ENCODE results near the gene ALCAM. TPM values are rescaled to one million over a fixed set of nuclear protein-coding genes. Genes with fewer than 3 reads are reported as not detected.
"Not testable (repeated sequence)": the region's sequence is repeated elsewhere in the genome, so short reads cannot be mapped to it uniquely, and the experiment has no call there.

ALCAM gene
- total RNA-seq, 1 experiment from 2014 or later, result 119 TPM

- Histone ChIP-seq H3K9me3 (replicated peaks) (no peaks in the 10 kb centered on the region; the same call in 1 of the 2 replicates), H3K36me3 (0 out of 2 replicates have a peak, but pooled peaks cover 6% of the 10 kb centered on the region), H3K4me3 (no peak overlapping the region), H3K27ac (peak overlapping the region; percentile 51), H3K27me3 (replicated peaks) (no peaks in the 10 kb centered on the region), H3K4me1 (replicated peaks) (peaks cover 15% of the 10 kb centered on the region)
- peak in 1 of 2 experiments; percentile 37 for DNase-seq (ENCODE audit: low read depth in 1 of 2, low spot score in 2 of 2)
Observed at GRCh38 chr3:105387122-105387751, 20.5 kb downstream of the ALCAM start.

- Histone ChIP-seq H3K4me1 (replicated peaks) (peaks cover 15% of the 10 kb centered on the region), H3K27me3 (replicated peaks) (no peaks in the 10 kb centered on the region), H3K36me3 (0 out of 2 replicates have a peak, but pooled peaks cover 6% of the 10 kb centered on the region), H3K9me3 (replicated peaks) (no peaks in the 10 kb centered on the region; the same call in 1 of the 2 replicates), H3K27ac (peak overlapping the region; percentile 51), H3K4me3 (no peak overlapping the region)
- no peak for DNase-seq (ENCODE audit: low read depth in 1 of 2, low spot score in 2 of 2)
Observed at GRCh38 chr3:105388176-105388575, 21.5 kb downstream of the ALCAM start.

GRCh38 chr3:105389759-105390158 is 23.1 kb downstream of the ALCAM start:
- H3K27ac ChIP-seq, result not testable (repeated sequence)
- peaks cover 15% of the 10 kb centered on the region for H3K4me1 ChIP-seq (replicated peaks)

GRCh38 chr3:105392598-105392997 is 25.9 kb downstream of the ALCAM start:
- not testable (repeated sequence) for DNase-seq (ENCODE audit: low read depth in 1 of 2, low spot score in 2 of 2); H3K27ac ChIP-seq; H3K4me3 ChIP-seq; H3K36me3 ChIP-seq; H3K27me3 ChIP-seq (replicated peaks); H3K9me3 ChIP-seq (replicated peaks); H3K4me1 ChIP-seq (replicated peaks)

More at GRCh38 chr3:105389759-105390158, 23.1 kb downstream of the ALCAM start:
- not testable (repeated sequence) for H3K27me3 ChIP-seq (replicated peaks); H3K36me3 ChIP-seq; H3K9me3 ChIP-seq (replicated peaks); DNase-seq (ENCODE audit: low read depth in 1 of 2, low spot score in 2 of 2); H3K4me3 ChIP-seq

GRCh38 chr3:105394177-105394576 is 27.5 kb downstream of the ALCAM start:
- no peak for DNase-seq (ENCODE audit: low read depth in 1 of 2, low spot score in 2 of 2)
- H3K27ac ChIP-seq, result no peak overlapping the region
- H3K36me3 ChIP-seq, result 0 out of 2 replicates have a peak, but pooled peaks cover 6% of the 10 kb centered on the region

GRCh38 chr3:105397974-105398373 is 31.3 kb downstream of the ALCAM start:
- H3K36me3 ChIP-seq, result peaks cover under 1% of the 10 kb centered on the region
- peaks cover 32% of the 10 kb centered on the region for H3K4me1 ChIP-seq (replicated peaks)
- no peak overlapping the region for H3K4me3 ChIP-seq
- no peak overlapping the region for H3K27ac ChIP-seq
- DNase-seq (ENCODE audit: low read depth in 1 of 2, low spot score in 2 of 2), result no peak
- H3K9me3 ChIP-seq (replicated peaks), result no peaks in the 10 kb centered on the region
- H3K27me3 ChIP-seq (replicated peaks), result no peaks in the 10 kb centered on the region

More at GRCh38 chr3:105394177-105394576, 27.5 kb downstream of the ALCAM start:
- Histone ChIP-seq H3K4me3 (no peak overlapping the region), H3K9me3 (replicated peaks) (no peaks in the 10 kb centered on the region; the same call in 1 of the 2 replicates), H3K4me1 (replicated peaks) (peaks cover 6% of the 10 kb centered on the region; the same call in 1 of the 2 replicates), H3K27me3 (replicated peaks) (no peaks in the 10 kb centered on the region)

- Histone ChIP-seq H3K9me3 (replicated peaks) (no peaks in the 10 kb centered on the region), H3K27me3 (replicated peaks) (no peaks in the 10 kb centered on the region), H3K4me1 (replicated peaks) (peaks cover 35% of the 10 kb centered on the region), H3K36me3 (peaks cover 5% of the 10 kb centered on the region), H3K27ac (no peak overlapping the region), H3K4me3 (no peak overlapping the region)
- DNase-seq (ENCODE audit: low read depth in 1 of 2, low spot score in 2 of 2), result no peak
Observed at GRCh38 chr3:105398437-105398836, 31.7 kb downstream of the ALCAM start.

GRCh38 chr3:105399062-105399461 is 32.4 kb downstream of the ALCAM start:
- Histone ChIP-seq H3K36me3 (peaks cover 9% of the 10 kb centered on the region), H3K27me3 (replicated peaks) (no peaks in the 10 kb centered on the region), H3K4me1 (replicated peaks) (peaks cover 35% of the 10 kb centered on the region), H3K9me3 (replicated peaks) (0 out of 2 replicates have a peak, but pooled peaks cover 1% of the 10 kb centered on the region), H3K27ac (no peak overlapping the region), H3K4me3 (no peak overlapping the region)
- DNase-seq (ENCODE audit: low read depth in 1 of 2, low spot score in 2 of 2), result no peak

- Histone ChIP-seq H3K9me3 (replicated peaks) (0 out of 2 replicates have a peak, but pooled peaks cover 2% of the 10 kb centered on the region), H3K4me1 (replicated peaks) (peaks cover 35% of the 10 kb centered on the region), H3K27me3 (replicated peaks) (no peaks in the 10 kb centered on the region), H3K27ac (no peak overlapping the region), H3K36me3 (peaks cover 11% of the 10 kb centered on the region), H3K4me3 (no peak overlapping the region)
- DNase-seq (ENCODE audit: low read depth in 1 of 2, low spot score in 2 of 2), result no peak
Observed at GRCh38 chr3:105399611-105400010, 32.9 kb downstream of the ALCAM start.

GRCh38 chr3:105401254-105401653 is 34.5 kb downstream of the ALCAM start:
- H3K9me3 ChIP-seq (replicated peaks), result 0 out of 2 replicates have a peak, but pooled peaks cover 2% of the 10 kb centered on the region
- H3K4me1 ChIP-seq (replicated peaks), result peaks cover 35% of the 10 kb centered on the region
- H3K27me3 ChIP-seq (replicated peaks), result no peaks in the 10 kb centered on the region
- H3K4me3 ChIP-seq, result no peak overlapping the region
- H3K27ac ChIP-seq, result peak overlapping the region; percentile 84
- DNase-seq (ENCODE audit: low read depth in 1 of 2, low spot score in 2 of 2), result no peak
- peaks cover 11% of the 10 kb centered on the region for H3K36me3 ChIP-seq

GRCh38 chr3:105401691-105402149 is 35.0 kb downstream of the ALCAM start:
- Histone ChIP-seq H3K9me3 (replicated peaks) (0 out of 2 replicates have a peak, but pooled peaks cover 2% of the 10 kb centered on the region), H3K27me3 (replicated peaks) (no peaks in the 10 kb centered on the region), H3K4me3 (no peak overlapping the region), H3K4me1 (replicated peaks) (peaks cover 35% of the 10 kb centered on the region), H3K27ac (peak overlapping the region; percentile 84), H3K36me3 (peaks cover 11% of the 10 kb centered on the region)
- peak in 1 of 2 experiments; percentile 67 for DNase-seq (ENCODE audit: low read depth in 1 of 2, low spot score in 2 of 2)

- Histone ChIP-seq H3K36me3 (peaks cover 12% of the 10 kb centered on the region), H3K27me3 (replicated peaks) (no peaks in the 10 kb centered on the region), H3K4me1 (replicated peaks) (peaks cover 35% of the 10 kb centered on the region), H3K4me3 (no peak overlapping the region), H3K27ac (peak overlapping the region; percentile 84), H3K9me3 (replicated peaks) (0 out of 2 replicates have a peak, but pooled peaks cover 2% of the 10 kb centered on the region)
- peak; percentile 56 to 78 for DNase-seq (ENCODE audit: low read depth in 1 of 2, low spot score in 2 of 2)
Observed at GRCh38 chr3:105402287-105402801, 35.6 kb downstream of the ALCAM start.

GRCh38 chr3:105403034-105403433 is 36.3 kb downstream of the ALCAM start:
- not testable (repeated sequence) for H3K4me3 ChIP-seq; H3K27me3 ChIP-seq (replicated peaks); DNase-seq (ENCODE audit: low read depth in 1 of 2, low spot score in 2 of 2); H3K9me3 ChIP-seq (replicated peaks)
- Histone ChIP-seq H3K4me1 (replicated peaks) (peaks cover 35% of the 10 kb centered on the region), H3K27ac (peak overlapping the region; percentile 84; the same call in 1 of the 2 replicates), H3K36me3 (peaks cover 16% of the 10 kb centered on the region)

- DNase-seq (ENCODE audit: low read depth in 1 of 2, low spot score in 2 of 2), result no peak
- Histone ChIP-seq H3K27ac (no peak overlapping the region), H3K27me3 (replicated peaks) (no peaks in the 10 kb centered on the region), H3K4me1 (replicated peaks) (peaks cover 20% of the 10 kb centered on the region), H3K36me3 (peaks cover 16% of the 10 kb centered on the region), H3K9me3 (replicated peaks) (0 out of 2 replicates have a peak, but pooled peaks cover 2% of the 10 kb centered on the region), H3K4me3 (no peak overlapping the region)
Observed at GRCh38 chr3:105406268-105406667, 39.6 kb downstream of the ALCAM start.

Data from SJSA1 (cell line).